GM19328 (cell line): ENCODE results near the gene WDR7.

Experiments
- ATAC-seq: cut with Tn5 transposase; IDR thresholded peaks from one replicate; pipeline ENCODE4 v1.9.1; 2021; ENCODE audit warnings: mild to moderate bottlenecking, moderate library complexity; ENCODE audit not compliant: unreplicated experiment

Gene WDR7

GRCh38 chr18:57025540-57025939 is 374.4 kb downstream of the WDR7 start:
- ATAC-seq, result no peak

GRCh38 chr18:57026316-57026715 is 375.2 kb downstream of the WDR7 start:
- no peak for ATAC-seq

GRCh38 chr18:57027190-57027708 is 376.1 kb downstream of the WDR7 start:
- no peak for ATAC-seq

GRCh38 chr18:57029761-57030160 is 378.6 kb downstream of the WDR7 start:
- ATAC-seq, result no peak

GRCh38 chr18:57030417-57030816 is 379.3 kb downstream of the WDR7 start:
- no peak for ATAC-seq

- no peak for ATAC-seq
These were observed 384.4 kb downstream of the WDR7 start for GRCh38 chr18:57035590-57035989.

GRCh38 chr18:57038395-57038794 is 387.2 kb downstream of the WDR7 start:
- ATAC-seq, result no peak

DNA sequence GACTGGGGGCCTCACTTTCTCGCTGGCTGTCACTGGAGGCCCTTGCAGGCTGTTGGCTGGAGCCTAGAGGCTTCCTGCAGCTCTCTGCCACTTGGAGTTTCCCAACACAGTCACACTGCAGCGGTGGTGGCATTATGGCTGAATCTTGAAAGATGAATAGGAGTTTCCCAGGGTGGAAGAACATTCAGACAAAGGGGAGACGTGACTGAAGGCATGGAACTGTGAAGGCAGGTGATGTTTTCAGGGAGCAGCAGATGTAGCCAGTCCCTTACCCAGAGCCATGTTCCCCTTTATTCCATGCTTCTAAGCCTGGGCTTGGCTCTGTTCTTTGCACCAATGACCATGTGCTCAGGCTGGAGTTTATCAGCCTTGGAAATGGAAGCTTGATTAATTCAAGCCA is 389.0 kb downstream of the WDR7 start:
- no peak for ATAC-seq

- no peak for ATAC-seq
These were observed 392.1 kb downstream of the WDR7 start for GRCh38 chr18:57043241-57043640.

DNA sequence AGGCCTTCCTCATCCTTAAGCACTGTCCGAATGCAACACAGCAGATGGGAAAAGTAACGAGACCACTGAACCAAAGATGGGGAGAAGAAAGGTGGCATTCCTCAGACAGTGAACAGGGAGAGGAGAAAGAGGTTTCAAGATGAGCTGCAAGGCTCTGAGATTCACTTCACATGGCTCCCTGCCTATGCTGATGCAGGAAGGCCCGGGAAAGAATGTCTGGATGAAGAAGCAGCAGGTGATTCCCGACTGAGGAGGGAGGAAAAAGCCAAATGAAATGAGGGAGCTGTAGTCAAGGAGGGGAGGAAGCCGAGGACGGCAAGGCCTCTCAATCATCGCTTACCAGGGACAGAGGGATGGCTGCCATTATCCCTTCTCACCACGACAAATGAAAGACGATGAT is 397.2 kb downstream of the WDR7 start:
- no peak for ATAC-seq

DNA sequence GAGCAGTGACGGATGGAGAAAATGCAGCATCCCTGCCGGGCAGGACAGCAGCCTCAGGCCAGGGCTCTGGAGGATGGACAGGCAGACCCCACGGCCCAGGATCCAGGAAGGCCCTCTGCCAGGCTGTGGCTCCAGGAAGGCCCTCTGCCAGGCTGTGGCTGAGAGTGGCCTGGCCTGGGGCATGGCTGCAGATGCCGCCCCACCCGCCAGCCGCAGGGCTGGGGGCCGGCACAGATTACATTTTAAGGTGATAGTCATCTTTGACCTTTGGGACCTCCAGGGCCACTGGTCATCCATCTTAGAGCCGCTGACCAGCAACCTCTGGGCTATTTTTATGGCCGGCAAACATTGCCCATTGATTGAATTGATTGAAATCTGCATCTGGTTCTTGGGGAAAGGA is 397.7 kb downstream of the WDR7 start:
- ATAC-seq, result no peak

DNA sequence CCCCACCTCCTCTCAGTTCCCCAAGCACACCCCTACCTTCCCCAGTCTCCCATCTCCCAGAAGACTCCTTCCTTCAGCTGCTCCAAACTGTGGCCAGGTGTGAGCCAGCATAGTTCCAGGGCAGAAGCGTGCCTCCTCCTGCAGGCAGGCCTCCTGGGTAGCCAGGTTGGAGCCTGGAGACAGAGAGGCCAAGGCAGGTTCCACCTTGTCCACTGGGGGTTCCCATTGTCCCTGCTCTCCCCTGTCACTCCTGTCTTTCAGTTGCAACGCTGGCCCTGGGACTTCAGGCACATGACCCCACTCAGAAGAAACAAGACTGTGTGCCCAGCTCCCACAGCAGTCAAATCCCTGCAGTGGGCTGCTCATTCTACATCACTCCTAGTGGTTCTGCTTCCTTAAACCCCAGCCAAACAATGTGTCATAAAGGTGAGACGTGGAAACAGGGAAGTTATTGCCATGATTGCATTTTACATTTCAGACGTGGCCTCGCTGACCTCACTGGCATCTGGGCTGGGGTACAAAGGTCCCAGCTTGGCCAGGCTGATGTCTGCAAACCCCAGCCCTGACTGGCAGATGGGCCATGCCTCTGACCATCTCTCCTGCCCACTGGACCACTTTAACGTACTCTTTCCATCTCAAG is 399.3 kb downstream of the WDR7 start:
- ATAC-seq, result no peak

GRCh38 chr18:57051021-57051656 is 400.0 kb downstream of the WDR7 start:
- ATAC-seq, result no peak

DNA sequence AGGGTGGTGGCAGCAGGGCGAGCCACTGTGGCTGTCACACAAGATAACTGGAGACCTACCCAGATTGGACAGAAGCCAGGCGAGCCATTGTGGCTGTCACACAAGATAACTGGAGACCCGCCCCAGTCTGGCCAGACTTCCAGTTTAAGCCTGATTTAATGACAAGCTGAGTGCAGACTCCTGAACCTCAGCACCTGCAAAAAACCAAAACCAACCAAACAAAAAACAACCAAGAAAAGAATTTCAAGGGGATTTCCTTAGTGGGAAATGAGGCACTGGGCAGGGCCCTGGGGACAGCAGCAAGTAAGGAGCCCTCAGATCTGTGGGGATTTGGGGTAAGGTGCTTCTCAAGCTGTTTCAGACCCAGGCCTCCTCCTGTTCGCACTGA is 400.5 kb downstream of the WDR7 start:
- ATAC-seq, result no peak

DNA sequence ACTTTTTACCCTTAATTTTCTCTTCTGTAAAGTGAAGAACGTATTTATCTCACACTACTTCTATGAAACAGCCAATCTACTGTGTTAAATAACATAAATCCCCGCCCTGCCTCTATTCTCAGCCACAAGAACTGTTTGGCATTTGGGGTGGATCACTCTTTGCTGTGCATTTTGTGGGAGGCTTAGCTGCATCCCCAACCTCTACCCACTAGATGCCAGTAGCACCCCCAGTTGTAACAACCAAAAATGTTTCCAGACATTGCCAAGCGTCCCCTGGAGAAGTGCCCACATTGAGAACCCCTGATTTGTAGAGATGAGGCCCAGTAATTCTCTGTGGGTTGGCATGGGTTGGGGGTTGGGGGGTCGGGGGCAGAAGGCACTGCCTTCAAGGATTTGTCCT is 401.0 kb downstream of the WDR7 start:
- no peak for ATAC-seq

- ATAC-seq, result no peak
These were observed 401.6 kb downstream of the WDR7 start for GRCh38 chr18:57052759-57053158.

GRCh38 chr18:57054891-57055290 is 403.7 kb downstream of the WDR7 start:
- no peak for ATAC-seq

GRCh38 chr18:57057890-57058289 is 406.7 kb downstream of the WDR7 start:
- no peak for ATAC-seq

GRCh38 chr18:57058734-57059133 is 407.6 kb downstream of the WDR7 start:
- ATAC-seq, result no peak

DNA sequence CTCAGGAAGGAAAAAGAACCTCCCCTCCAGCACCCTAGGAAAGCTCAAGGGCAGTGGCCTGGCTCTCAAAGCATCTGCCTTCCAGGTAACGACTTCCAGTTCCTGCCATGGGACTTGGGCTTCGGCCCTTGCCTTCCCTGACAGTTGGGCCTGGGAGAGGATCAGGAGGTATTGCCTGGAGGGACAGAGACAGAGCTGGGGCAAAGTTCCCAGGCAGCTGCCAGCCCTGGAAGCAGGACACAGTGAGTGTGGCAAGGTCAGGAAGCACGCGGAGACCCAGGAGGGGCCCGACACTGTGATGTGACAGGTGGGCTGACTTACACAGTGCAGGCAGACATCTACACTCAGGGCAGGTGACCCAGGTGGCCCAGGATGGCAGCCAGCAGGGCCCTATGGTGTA is 408.2 kb downstream of the WDR7 start:
- ATAC-seq, result no peak

DNA sequence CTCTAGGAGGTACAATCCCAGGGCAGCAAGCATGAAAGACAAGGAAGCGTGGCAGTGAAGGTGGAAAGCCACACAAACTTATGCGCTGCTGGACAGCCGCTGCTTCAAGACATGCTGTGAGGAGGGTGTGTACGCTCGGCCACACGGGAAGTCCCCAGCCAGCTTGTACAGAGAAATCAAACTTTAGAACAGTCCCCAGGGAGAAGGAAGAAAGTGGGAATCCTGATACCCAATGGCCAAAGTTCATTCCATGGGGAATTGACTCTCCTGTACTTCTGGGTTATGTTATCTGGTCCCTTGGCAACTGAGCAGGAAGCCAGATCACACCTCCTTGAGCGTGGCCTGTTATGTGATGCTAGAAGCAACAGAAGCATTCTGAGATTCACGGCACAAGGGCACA is 409.7 kb downstream of the WDR7 start:
- ATAC-seq, result no peak

GRCh38 chr18:57062178-57062577 is 411.0 kb downstream of the WDR7 start:
- ATAC-seq, result no peak

GRCh38 chr18:57062844-57063243 is 411.7 kb downstream of the WDR7 start:
- no peak for ATAC-seq
